Spleen (tissue), 11 donors: Measurements from ENCODE around the gene PDE4D. TPM values are rescaled to one million over a fixed set of nuclear protein-coding genes. Genes with fewer than 3 reads are reported as not detected.
A peak's percentile ranks its signal among the peaks of the same experiment; 100 is the strongest.

Experiments used
- DNase-seq: peaks from one replicate; pipeline ENCODE4 v3.0.0-alpha.2; 2020
- H3K27ac ChIP-seq, 8 donors: fragments of 200-600 bp; sonication (generic) in 7 of 8; 1 replicate in 4 of 8; 2 replicates in 4 of 8; pipeline versions ENCODE4 v1.5.0 to v1.8.0; 2016 to 2021; ENCODE audit warnings: inconsistent platforms in 4 of 8, mild to moderate bottlenecking in 4 of 8, moderate library complexity in 1 of 8
- H3K27me3 ChIP-seq, 7 donors: fragments of 200-600 bp; sonication (generic) in 6 of 7; replicated peaks in 1 of 7; 1 replicate in 4 of 7; 2 replicates in 3 of 7; pipeline versions ENCODE4 v1.5.0 to v1.8.0; 2016 to 2021; ENCODE audit warnings: inconsistent platforms in 3 of 7, mild to moderate bottlenecking in 1 of 7
- H3K36me3 ChIP-seq, 6 donors: fragments of 200-600 bp; sonication (generic) in 5 of 6; 1 replicate in 4 of 6; 2 replicates in 2 of 6; pipeline versions ENCODE4 v1.5.0 to v1.8.0; 2016 to 2021; ENCODE audit warnings: inconsistent platforms in 2 of 6
- H3K4me1 ChIP-seq, 6 donors: fragments of 200-600 bp; sonication (generic) in 5 of 6; 1 replicate in 3 of 6; 2 replicates in 3 of 6; pipeline versions ENCODE4 v1.5.0 to v1.8.0; 2016 to 2021; ENCODE audit warnings: inconsistent platforms in 3 of 6
- H3K4me3 ChIP-seq, 8 donors: fragments of 200-600 bp; sonication (generic) in 7 of 8; 1 replicate in 4 of 8; 2 replicates in 4 of 8; pipeline versions ENCODE4 v1.5.0 to v1.8.0; 2016 to 2021; ENCODE audit warnings: inconsistent platforms in 4 of 8, mild to moderate bottlenecking in 4 of 8, moderate library complexity in 2 of 8
- H3K9me3 ChIP-seq, 8 donors: fragments of 200-600 bp; sonication (generic) in 7 of 8; 1 replicate in 4 of 8; 2 replicates in 4 of 8; pipeline versions ENCODE4 v1.5.0 to v1.8.0; 2016 to 2021; ENCODE audit warnings: inconsistent platforms in 4 of 8
- POLR2A ChIP-seq, 3 donors: fragments of 450-650 bp; IDR thresholded peaks; one replicate each; pipeline ENCODE4 v1.5.1; 2017; ENCODE audit warnings: antibody characterized with exemption in 3 of 3, mild to moderate bottlenecking in 1 of 3
- POLR2AphosphoS5 ChIP-seq, 3 donors: sonication (generic); formaldehyde crosslinking; IDR thresholded peaks; one replicate each; pipeline ENCODE4 v1.5.1; 2017; ENCODE audit warnings: antibody characterized with exemption in 3 of 3
- WGBS, 5 donors: extraction: QIAGEN DNeasy Blood & Tissue Kit in 3 of 5; methylation state at CpG; one replicate each; pipeline versions ENCODE4 v1.1.5 to v1.1.7; 2013 to 2018; 5-methylcytosine and 5-hydroxymethylcytosine counted together
- intact Hi-C: fragments of 100-400 bp; cut with DNase I; formaldehyde crosslinking; loops from one replicate; pipeline ENCODE4 v1.15.0; 2023; ENCODE audit warnings: low total_unique reads
- polyA plus RNA-seq, 3 donors: library from polyadenylated mRNA; stranded (reverse); fragments of 200-250 nt; gene quantifications; one replicate each; pipeline ENCODE4 v1.2.1, GENCODE V29; 2013
- total RNA-seq, 7 donors: library from RNA; depleted of rRNA in 3 of 7; stranded (reverse); fragments of >200 nt in 3 of 7; fragmentation: NEBNext Ultra II Directional in 4 of 7; extraction: Animal tissue kit (Norgen Biotek cat#: 25700) in 4 of 7; gene quantifications; one replicate each; pipeline versions ENCODE4 v1.1.0 to v1.2.1, GENCODE V29; 2016 to 2021
- TF ChIP-seq, protein P1 (sequence below), 11 experiments: fragments of 200-600 bp in 7 of 11; fragments of 450-650 bp in 4 of 11; sonication (generic) in 4 of 11; IDR thresholded peaks in 8 of 11; conservative IDR thresholded peaks in 3 of 11; 1 replicate in 7 of 11; 2 replicates in 4 of 11; pipeline versions ENCODE4 v1.4.0 to v1.8.0; 2016 to 2021; ENCODE audit warnings: antibody characterized with exemption in 11 of 11, inconsistent platforms in 4 of 11, mild to moderate bottlenecking in 1 of 11
- donor health status: healthy with polysubstance abuse.
- donor health status: DM: no; HTN: no; CAD: no; lungs with moderate emphysema.
- donor health status: DM: no; HTN: no; CAD: no.
- donor health status: Bipolar disorder and iron deficiency.
- donor health status: healthy.
- donor health status: DM: no; HTN: no; CAD: no.
- donor health status: DM: yes; HTN: yes; CAD: no.

Gene PDE4D
- total and polyA plus RNA-seq, 10 donors = 0.88 to 51.8 (median 18.2) TPM

DNA sequence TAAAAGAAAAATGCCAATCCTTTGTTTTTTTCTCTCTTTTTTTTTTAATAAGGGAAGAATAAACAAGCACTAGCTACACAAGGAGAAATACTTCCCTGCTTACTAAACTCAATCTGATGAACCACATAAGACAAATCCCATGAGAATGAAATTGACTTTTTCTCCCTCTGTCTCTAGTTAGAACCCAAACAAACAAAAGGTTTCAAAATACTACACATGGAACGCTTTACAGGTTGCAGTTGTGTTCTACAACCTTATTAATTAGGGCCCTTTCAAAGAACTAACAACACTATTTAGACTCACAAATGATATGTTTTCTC is 124.5 kb downstream of the PDE4D start:
- Histone ChIP-seq H3K36me3 (no peaks in the 10 kb centered on the region), H3K27ac (peak overlapping the region in 2 of 8 donors; percentile 41 to 42), H3K4me3 (peak overlapping the region in 7 of 8 donors; percentile 28 to 67 (median 41)), H3K9me3 (no peaks in the 10 kb centered on the region), H3K27me3 (peaks cover 0 to 35% (median 12%) of the 10 kb centered on the region in 7 donors), H3K4me1 (peaks cover 0 to 46% (median 17%) of the 10 kb centered on the region in 6 donors)
- WGBS, 5 donors = 58 to 76% (median 66%) methylated on average over 1 of the region's 1 CpG
- no peak for DNase-seq
- intact Hi-C loops = no loop called here
- TF ChIP-seq, protein P1, sequence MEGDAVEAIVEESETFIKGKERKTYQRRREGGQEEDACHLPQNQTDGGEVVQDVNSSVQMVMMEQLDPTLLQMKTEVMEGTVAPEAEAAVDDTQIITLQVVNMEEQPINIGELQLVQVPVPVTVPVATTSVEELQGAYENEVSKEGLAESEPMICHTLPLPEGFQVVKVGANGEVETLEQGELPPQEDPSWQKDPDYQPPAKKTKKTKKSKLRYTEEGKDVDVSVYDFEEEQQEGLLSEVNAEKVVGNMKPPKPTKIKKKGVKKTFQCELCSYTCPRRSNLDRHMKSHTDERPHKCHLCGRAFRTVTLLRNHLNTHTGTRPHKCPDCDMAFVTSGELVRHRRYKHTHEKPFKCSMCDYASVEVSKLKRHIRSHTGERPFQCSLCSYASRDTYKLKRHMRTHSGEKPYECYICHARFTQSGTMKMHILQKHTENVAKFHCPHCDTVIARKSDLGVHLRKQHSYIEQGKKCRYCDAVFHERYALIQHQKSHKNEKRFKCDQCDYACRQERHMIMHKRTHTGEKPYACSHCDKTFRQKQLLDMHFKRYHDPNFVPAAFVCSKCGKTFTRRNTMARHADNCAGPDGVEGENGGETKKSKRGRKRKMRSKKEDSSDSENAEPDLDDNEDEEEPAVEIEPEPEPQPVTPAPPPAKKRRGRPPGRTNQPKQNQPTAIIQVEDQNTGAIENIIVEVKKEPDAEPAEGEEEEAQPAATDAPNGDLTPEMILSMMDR (IDR thresholded peaks at IDR 0.05 in 8 of 11, conservative IDR thresholded peaks at IDR 0.05 in 3 of 11) = no peak
- no peak for TF ChIP-seq POLR2AphosphoS5 (IDR thresholded peaks at IDR 0.05)
- no peak for TF ChIP-seq POLR2A (IDR thresholded peaks at IDR 0.05)

DNA sequence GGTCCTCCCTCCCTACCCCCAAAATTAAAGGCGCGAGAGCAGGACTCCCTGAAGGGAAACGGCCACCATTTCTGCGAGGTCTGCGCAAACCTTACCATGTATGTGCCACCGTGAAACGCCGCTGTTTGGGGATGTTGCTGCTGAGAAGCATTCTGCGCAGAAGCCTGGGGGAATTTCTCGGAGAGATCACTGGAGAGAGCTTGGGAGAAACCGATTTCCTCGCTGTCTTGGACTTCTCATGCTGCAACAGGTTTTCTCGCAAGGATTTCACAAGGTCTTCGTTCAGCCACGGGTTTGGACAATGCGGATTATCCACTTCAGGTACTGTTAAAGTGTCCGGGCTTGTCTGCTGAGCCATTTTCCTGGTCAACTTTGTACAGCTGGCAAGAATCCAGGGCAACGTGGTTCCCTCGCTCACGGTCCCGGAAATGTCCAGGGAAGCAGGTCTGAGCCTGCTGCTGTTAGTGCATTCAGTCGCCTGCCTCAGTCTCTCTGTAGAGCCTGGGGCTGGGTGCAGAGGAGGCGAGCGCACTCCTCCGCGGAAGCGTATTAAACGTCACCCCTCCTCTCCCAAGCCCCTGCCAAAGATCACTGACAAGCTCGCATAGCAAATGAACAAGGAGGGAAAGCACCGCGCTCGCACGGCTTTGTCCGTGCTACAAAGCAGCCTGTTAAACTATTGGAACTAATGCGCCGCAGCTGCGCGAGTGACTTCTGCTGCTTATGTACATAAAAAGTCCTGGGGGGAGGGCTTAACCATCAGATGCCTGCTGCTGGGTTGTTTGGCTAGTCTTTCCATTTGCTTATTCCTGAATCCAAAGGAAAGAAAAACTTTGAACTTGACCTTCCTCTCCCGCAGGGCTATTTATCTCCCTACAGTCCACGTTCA is 125.1 kb downstream of the PDE4D start:
- peak; percentile 83 for DNase-seq
- H3K36me3 ChIP-seq = no peaks in the 10 kb centered on the region
- H3K4me1 ChIP-seq = peaks cover 0 to 51% (median 18%) of the 10 kb centered on the region in 6 donors
- TF ChIP-seq POLR2A (IDR thresholded peaks at IDR 0.05) = peak in 1 of 3 donors; percentile 12
- TF ChIP-seq, protein P1 (IDR thresholded peaks at IDR 0.05 in 8 of 11, conservative IDR thresholded peaks at IDR 0.05 in 3 of 11) = no peak
- peak; percentile 30 to 73 (median 54) for TF ChIP-seq POLR2AphosphoS5 (IDR thresholded peaks at IDR 0.05)
- H3K27me3 ChIP-seq = peaks cover 0 to 35% (median 12%) of the 10 kb centered on the region in 7 donors
- WGBS, 5 donors = 5 to 11% (median 7%) methylated on average over 28 to 40 of the region's 40 CpGs
- peak overlapping the region; percentile 28 to 67 (median 40) for H3K4me3 ChIP-seq
- H3K9me3 ChIP-seq = no peaks in the 10 kb centered on the region
- intact Hi-C loops = no loop called here
- peak overlapping the region in 5 of 8 donors; percentile 13 to 42 (median 29) for H3K27ac ChIP-seq

DNA sequence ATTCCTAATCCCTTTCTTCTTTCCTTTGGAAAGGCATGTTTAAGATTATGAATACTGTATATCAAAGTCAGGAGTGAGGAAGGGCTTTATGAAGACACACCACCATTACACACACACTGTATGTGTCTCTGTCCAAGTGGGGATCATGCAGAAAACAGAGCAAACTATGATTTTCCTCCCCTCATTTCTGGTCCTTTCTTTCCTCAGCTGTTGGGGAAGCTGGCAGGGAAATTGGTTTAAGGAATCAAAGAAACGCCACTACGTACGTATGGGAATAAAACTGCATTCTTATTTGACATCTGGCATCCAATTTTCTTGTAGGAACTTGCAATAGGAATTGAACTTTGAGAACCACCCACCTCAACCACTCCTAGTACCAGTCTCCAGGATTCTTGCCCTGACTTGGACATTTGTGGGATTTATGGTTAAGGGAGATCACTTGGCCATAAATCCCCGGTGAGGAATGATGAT is 125.8 kb downstream of the PDE4D start:
- H3K9me3 ChIP-seq = no peaks in the 10 kb centered on the region
- no peaks in the 10 kb centered on the region for H3K36me3 ChIP-seq
- H3K27ac ChIP-seq = peak overlapping the region in 4 of 8 donors; percentile 25 to 42 (median 35)
- intact Hi-C loops = no loop called here
- DNase-seq = no peak
- TF ChIP-seq, protein P1 (IDR thresholded peaks at IDR 0.05 in 8 of 11, conservative IDR thresholded peaks at IDR 0.05 in 3 of 11) = no peak
- TF ChIP-seq POLR2A (IDR thresholded peaks at IDR 0.05) = no peak
- WGBS, 5 donors = 42 to 71% (median 57%) methylated on average over 4 of the region's 4 CpGs
- H3K27me3 ChIP-seq = peaks cover 0 to 35% (median 12%) of the 10 kb centered on the region in 7 donors
- H3K4me3 ChIP-seq = peak overlapping the region; percentile 28 to 67 (median 40)
- peaks cover 0 to 52% (median 18%) of the 10 kb centered on the region in 6 donors for H3K4me1 ChIP-seq

DNA sequence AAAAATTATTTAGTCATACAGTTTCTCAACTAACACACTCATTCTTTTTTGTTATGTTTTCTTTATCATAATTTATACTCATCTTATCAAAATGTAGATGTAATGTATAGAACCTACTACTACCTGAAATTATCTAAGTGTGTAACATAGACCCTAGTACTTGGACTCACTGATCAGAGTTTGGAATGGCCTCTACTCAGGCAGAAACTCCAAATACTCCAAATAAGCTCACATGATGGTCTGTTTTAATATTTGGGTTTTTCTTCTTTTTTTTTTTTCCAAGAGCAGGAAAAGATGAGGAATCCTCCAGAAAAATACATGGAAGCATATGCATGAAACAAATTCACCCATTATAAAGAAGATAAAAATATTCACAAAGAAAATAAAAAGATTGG is 126.3 kb downstream of the PDE4D start:
- intact Hi-C loops = no loop called here
- peak overlapping the region in 4 of 8 donors; percentile 17 to 67 (median 44) for H3K4me3 ChIP-seq

More for the DNA sequence above, 126.3 kb downstream of the PDE4D start:
- peaks cover 0 to 52% (median 18%) of the 10 kb centered on the region in 6 donors for H3K4me1 ChIP-seq
- DNase-seq = no peak
- peaks cover 0 to 35% (median 12%) of the 10 kb centered on the region in 7 donors for H3K27me3 ChIP-seq
- TF ChIP-seq POLR2A (IDR thresholded peaks at IDR 0.05) (no peak), POLR2AphosphoS5 (IDR thresholded peaks at IDR 0.05) (no peak)
- TF ChIP-seq, protein P1 (IDR thresholded peaks at IDR 0.05 in 8 of 11, conservative IDR thresholded peaks at IDR 0.05 in 3 of 11) = no peak
- no peaks in the 10 kb centered on the region for H3K9me3 ChIP-seq
- H3K36me3 ChIP-seq = no peaks in the 10 kb centered on the region
- peak overlapping the region in 2 of 8 donors; percentile 22 to 25 for H3K27ac ChIP-seq
